ENCODE data around the gene UBASH3A.

The UBASH3A gene

GRCh38 chr21:42452401-42453223 lies 48.9 kb downstream of the UBASH3A start:
- peaks cover 4% of the 10 kb centered on the region for H3K36me3 ChIP-seq (ENCODE audit: insufficient read depth, low read length)
- H3K9me3 ChIP-seq (ENCODE audit: insufficient read depth, low read length, severe bottlenecking), result no peaks in the 10 kb centered on the region
- H3K79me2 ChIP-seq (ENCODE audit: insufficient read depth, low read length), result no peaks in the 10 kb centered on the region
- no peak overlapping the region for H2AFZ ChIP-seq (ENCODE audit: low read depth, low read length)
- H3K27ac ChIP-seq (ENCODE audit: low read length), result peak overlapping the region; percentile 76
- H3K27me3 ChIP-seq (ENCODE audit: insufficient read depth, low read length, poor library complexity), result no peaks in the 10 kb centered on the region
- no peak for DNase-seq
- peak overlapping the region; percentile 29; the same call in 1 of the 2 replicates for H3K9ac ChIP-seq (ENCODE audit: low read depth, low read length)
- ATAC-seq (ENCODE audit: insufficient read depth, low read depth), result no peak
- H3K4me2 ChIP-seq (ENCODE audit: insufficient read depth, low read length), result no peak overlapping the region
- H3K4me1 ChIP-seq (ENCODE audit: insufficient read depth, low read length), result peaks cover 56% of the 10 kb centered on the region
- TF ChIP-seq, protein P1, sequence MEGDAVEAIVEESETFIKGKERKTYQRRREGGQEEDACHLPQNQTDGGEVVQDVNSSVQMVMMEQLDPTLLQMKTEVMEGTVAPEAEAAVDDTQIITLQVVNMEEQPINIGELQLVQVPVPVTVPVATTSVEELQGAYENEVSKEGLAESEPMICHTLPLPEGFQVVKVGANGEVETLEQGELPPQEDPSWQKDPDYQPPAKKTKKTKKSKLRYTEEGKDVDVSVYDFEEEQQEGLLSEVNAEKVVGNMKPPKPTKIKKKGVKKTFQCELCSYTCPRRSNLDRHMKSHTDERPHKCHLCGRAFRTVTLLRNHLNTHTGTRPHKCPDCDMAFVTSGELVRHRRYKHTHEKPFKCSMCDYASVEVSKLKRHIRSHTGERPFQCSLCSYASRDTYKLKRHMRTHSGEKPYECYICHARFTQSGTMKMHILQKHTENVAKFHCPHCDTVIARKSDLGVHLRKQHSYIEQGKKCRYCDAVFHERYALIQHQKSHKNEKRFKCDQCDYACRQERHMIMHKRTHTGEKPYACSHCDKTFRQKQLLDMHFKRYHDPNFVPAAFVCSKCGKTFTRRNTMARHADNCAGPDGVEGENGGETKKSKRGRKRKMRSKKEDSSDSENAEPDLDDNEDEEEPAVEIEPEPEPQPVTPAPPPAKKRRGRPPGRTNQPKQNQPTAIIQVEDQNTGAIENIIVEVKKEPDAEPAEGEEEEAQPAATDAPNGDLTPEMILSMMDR (IDR thresholded peaks at IDR 0.05; ENCODE audit: borderline replicate concordance, extremely low read depth, low read length, poor library complexity, severe bottlenecking), result no peak
- TF ChIP-seq EZH2 (IDR thresholded peaks at IDR 0.05; ENCODE audit: borderline replicate concordance, low read depth, low read length, severe bottlenecking), result no peak
- H3K4me3 ChIP-seq (ENCODE audit: low read depth in 1 of 2, low read length in 2 of 2), result no peak overlapping the region; a peak in 1 of 4 replicates
- H4K20me1 ChIP-seq (ENCODE audit: insufficient read depth, low read length), result no peaks in the 10 kb centered on the region

DNA sequence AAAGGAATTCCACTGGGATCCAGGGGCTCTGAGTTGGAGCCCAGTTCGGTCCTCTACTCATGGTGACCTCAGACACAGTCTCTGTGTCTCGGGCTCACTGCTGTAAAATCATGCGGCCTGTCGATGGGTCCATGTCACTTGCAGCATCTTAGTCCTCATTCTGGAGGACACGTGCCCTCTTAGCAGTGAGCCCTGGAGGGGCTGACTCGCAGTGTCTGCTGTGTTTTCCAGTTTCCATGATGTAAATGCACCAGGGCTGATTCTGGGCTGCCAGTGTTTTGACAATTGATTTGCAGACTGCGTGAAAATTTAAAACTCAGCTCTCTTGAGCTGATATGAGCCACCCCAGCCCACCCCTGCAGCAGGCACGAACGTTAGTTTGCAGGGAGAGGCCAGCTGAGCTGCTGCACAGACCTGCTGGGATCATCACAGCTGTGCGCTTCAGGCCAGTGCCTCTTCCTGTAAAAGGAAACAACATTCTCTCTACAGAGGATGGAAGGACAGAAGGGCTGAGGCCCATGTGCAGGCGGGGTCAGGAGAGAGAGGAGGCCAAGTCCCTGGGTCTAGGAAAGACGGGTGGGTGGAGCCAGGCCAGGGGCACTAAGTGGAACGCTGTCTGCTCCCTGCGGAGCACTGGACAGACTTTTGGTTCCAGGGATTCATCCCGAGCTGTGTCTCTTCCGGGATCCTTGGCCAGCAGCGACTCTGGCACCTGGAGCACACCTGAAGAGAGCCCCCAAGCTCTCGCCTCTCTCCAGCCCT lies 49.7 kb downstream of the UBASH3A start:
- no peaks in the 10 kb centered on the region for H3K9me3 ChIP-seq (ENCODE audit: insufficient read depth, low read length, severe bottlenecking)
- 0 out of 2 replicates have a peak overlapping the region, but pooled peaks have one; percentile 0 for H3K4me2 ChIP-seq (ENCODE audit: insufficient read depth, low read length)
- no peak overlapping the region; a peak in 1 of 4 replicates for H3K4me3 ChIP-seq (ENCODE audit: low read depth in 1 of 2, low read length in 2 of 2)

GRCh38 chr21:42453986-42454570 lies 50.4 kb downstream of the UBASH3A start:
- Histone ChIP-seq H3K9ac (ENCODE audit: low read depth, low read length) (no peak overlapping the region), H3K27ac (ENCODE audit: low read length) (peak overlapping the region; percentile 76), H3K27me3 (ENCODE audit: insufficient read depth, low read length, poor library complexity) (no peaks in the 10 kb centered on the region), H3K36me3 (ENCODE audit: insufficient read depth, low read length) (no peaks in the 10 kb centered on the region), H3K4me1 (ENCODE audit: insufficient read depth, low read length) (peaks cover 48% of the 10 kb centered on the region), H3K79me2 (ENCODE audit: insufficient read depth, low read length) (no peaks in the 10 kb centered on the region), H2AFZ (ENCODE audit: low read depth, low read length) (no peak overlapping the region), H3K9me3 (ENCODE audit: insufficient read depth, low read length, severe bottlenecking) (no peaks in the 10 kb centered on the region), H3K4me3 (ENCODE audit: low read depth in 1 of 2, low read length in 2 of 2) (no peak overlapping the region), H4K20me1 (ENCODE audit: insufficient read depth, low read length) (no peaks in the 10 kb centered on the region), H3K4me2 (ENCODE audit: insufficient read depth, low read length) (no peak overlapping the region)
- TF ChIP-seq, protein P1 (IDR thresholded peaks at IDR 0.05; ENCODE audit: borderline replicate concordance, extremely low read depth, low read length, poor library complexity, severe bottlenecking), result no peak
- TF ChIP-seq EZH2 (IDR thresholded peaks at IDR 0.05; ENCODE audit: borderline replicate concordance, low read depth, low read length, severe bottlenecking), result no peak
- ATAC-seq (ENCODE audit: insufficient read depth, low read depth) (no peak), DNase-seq (no peak)

More for the DNA sequence above, 49.7 kb downstream of the UBASH3A start:
- ATAC-seq (ENCODE audit: insufficient read depth, low read depth), result peak; percentile 47; the same call in 2 of the 3 replicates
- TF ChIP-seq, protein P1 (IDR thresholded peaks at IDR 0.05; ENCODE audit: borderline replicate concordance, extremely low read depth, low read length, poor library complexity, severe bottlenecking), result no peak
- TF ChIP-seq EZH2 (IDR thresholded peaks at IDR 0.05; ENCODE audit: borderline replicate concordance, low read depth, low read length, severe bottlenecking), result no peak
- no peaks in the 10 kb centered on the region for H3K27me3 ChIP-seq (ENCODE audit: insufficient read depth, low read length, poor library complexity)
- H3K36me3 ChIP-seq (ENCODE audit: insufficient read depth, low read length), result no peaks in the 10 kb centered on the region
- peaks cover 55% of the 10 kb centered on the region for H3K4me1 ChIP-seq (ENCODE audit: insufficient read depth, low read length)
- H2AFZ ChIP-seq (ENCODE audit: low read depth, low read length), result 0 out of 2 replicates have a peak overlapping the region, but pooled peaks have one; percentile 14
- H3K9ac ChIP-seq (ENCODE audit: low read depth, low read length), result peak overlapping the region; percentile 29; the same call in 1 of the 2 replicates
- DNase-seq, result peak; percentile 66
- peak overlapping the region; percentile 76 for H3K27ac ChIP-seq (ENCODE audit: low read length)
- no peaks in the 10 kb centered on the region for H4K20me1 ChIP-seq (ENCODE audit: insufficient read depth, low read length)
- no peaks in the 10 kb centered on the region for H3K79me2 ChIP-seq (ENCODE audit: insufficient read depth, low read length)
